Stimulated activated CD4-positive, alpha-beta T cell treated with anti-CD3 and anti-CD28 coated beads, Interleukin-12 subunit alpha, Interleukin-12 subunit beta, amount 100 ng/mL, for 4 hours (primary cell): ENCODE measurements around the gene PLTP.
A peak's percentile ranks its signal among the peaks of the same experiment; 100 is the strongest.
"Not testable (repeated sequence)": the region's sequence is repeated elsewhere in the genome, so short reads cannot be mapped to it uniquely, and the experiment has no call there.

ENCODE experiments used
- DNase-seq: peaks from one replicate; pipeline ENCODE4 v3.0.0-alpha.2; 2020

Gene PLTP

DNA sequence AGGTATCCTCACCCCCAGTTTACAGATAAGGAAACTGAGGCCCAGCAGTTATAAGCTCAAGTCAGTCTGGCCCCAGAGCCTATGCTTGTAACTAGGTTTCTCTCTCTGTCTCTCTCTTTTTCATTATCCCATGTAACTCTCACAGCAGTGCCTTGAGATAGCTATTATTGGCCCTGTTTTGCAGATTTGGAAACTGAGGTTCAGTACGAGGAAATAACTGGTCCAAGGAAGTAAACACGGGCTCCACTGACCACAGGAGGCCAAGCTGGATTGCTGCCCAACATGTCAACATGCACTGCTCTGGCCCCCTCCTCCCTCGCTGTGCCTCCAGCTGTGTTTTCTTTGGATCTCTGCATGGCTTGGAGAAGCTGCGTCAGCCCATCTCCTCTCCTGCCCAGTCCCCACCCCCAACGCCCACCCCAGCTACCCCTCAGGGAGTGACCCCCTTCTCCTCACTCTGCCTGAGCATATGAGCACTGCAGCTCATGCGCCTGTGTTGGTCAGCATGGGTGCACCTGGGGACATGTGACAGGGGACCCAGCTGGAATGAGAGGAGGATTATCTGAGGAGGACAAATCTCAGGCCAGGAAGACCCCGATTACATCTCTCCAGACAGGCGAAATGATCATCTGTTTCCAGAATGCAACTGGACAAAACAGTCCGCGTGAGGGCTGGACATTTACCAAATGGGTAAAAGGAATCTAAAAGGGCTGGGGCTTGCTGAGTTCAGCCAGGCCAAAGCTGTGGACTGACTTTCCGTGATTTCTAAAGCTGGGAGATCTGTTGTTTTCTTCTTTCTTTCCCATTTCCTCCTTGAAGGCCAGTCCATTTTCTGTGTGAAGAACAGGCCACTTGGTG is 7.8 kb upstream of the PLTP start:
- DNase-seq = no peak

- DNase-seq = no peak
Observed at GRCh38 chr20:45918779-45919537, 7.0 kb upstream of the PLTP start.

GRCh38 chr20:45918182-45918737 is 6.3 kb upstream of the PLTP start:
- DNase-seq = no peak

DNA sequence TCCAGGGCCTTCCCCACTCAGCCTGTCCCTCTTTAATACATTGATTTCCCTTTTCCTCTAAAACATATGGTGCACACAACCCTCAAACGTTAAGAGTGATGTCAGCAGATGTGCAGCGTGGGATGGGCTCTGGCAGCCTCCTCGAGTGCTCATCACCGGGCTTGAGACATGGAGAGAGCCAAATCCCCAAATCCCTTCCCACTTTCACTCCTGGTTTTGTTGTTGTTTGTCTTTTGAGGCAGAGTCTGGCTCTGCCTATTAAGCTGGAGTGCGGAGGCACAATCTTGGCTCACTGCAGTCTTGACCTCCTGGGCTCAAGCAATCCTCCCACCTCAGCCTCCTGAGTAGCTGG is 5.8 kb upstream of the PLTP start:
- no peak for DNase-seq

DNA sequence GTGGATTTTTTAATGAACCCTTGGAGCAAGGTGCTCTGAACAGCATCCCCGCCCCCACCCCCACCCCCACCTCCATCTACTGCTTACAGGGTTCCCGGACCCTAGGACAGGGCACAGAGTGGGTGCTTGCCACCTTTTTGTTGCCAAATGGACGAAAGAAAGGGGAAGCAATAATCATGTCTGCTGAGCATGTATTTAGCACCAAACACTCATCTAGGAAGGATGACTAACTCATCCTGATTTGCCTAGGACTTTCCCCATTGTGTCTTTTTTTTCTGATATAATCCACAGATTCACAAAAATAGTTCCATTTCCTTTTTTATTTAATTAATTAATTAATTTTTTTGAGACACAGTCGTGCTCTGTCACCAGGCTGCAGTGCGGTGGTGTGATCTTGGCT is 1.2 kb upstream of the PLTP start:
- no peak for DNase-seq

GRCh38 chr20:45912344-45912682 is 358 bp upstream of the PLTP start:
- no peak for DNase-seq

GRCh38 chr20:45910670-45911485 is 1.1 kb downstream of the PLTP start:
- DNase-seq = peak; percentile 89

- no peak for DNase-seq
Observed at GRCh38 chr20:45909817-45910669, 1.9 kb downstream of the PLTP start.

DNA sequence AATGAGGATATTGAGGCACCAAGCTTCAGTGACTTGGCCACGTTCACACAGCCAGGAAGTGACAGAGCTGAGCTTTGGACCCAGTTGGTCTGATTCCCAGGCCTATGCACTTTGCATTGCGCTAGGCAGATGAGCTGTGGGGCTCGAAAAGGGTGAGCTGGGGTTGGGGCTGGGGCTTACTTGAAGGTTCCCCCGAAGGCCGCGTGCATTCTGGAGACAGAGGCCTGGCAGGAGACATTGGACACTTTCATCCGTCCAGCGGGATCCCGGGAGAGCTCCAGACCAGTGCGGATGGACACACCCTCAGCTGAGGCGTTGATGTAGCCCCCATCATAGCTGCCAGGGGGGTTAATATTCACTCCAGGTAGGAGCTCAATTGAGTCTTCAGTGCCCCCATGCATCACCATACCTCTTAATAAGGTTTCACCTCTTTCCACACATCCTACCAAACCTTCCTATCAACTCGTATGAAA is 2.6 kb downstream of the PLTP start:
- no peak for DNase-seq

GRCh38 chr20:45908084-45908483 is 3.9 kb downstream of the PLTP start:
- no peak for DNase-seq

GRCh38 chr20:45907219-45907948 is 4.6 kb downstream of the PLTP start:
- no peak for DNase-seq

GRCh38 chr20:45905505-45906079 is 6.4 kb downstream of the PLTP start:
- no peak for DNase-seq

GRCh38 chr20:45904583-45905504 is 7.1 kb downstream of the PLTP start:
- DNase-seq = no peak

GRCh38 chr20:45902199-45902701 is 9.7 kb downstream of the PLTP start:
- DNase-seq = no peak

GRCh38 chr20:45901332-45901731 is 10.6 kb downstream of the PLTP start:
- DNase-seq = not testable (repeated sequence)

- no peak for DNase-seq
Observed at GRCh38 chr20:45899046-45899835, 12.7 kb downstream of the PLTP start.

GRCh38 chr20:45898285-45898684 is 13.7 kb downstream of the PLTP start:
- DNase-seq = no peak

- no peak for DNase-seq
Observed at GRCh38 chr20:45897692-45898091, 14.3 kb downstream of the PLTP start.

GRCh38 chr20:45897289-45897688 is 14.7 kb downstream of the PLTP start:
- DNase-seq = no peak
